ENCODE measurements around the gene CHD1.

The CHD1 gene

GRCh38 chr5:98936948-98937715, 8.3 kb upstream of the CHD1 start:
- in situ Hi-C loops (cut with HindIII; ENCODE audit: low sequenced_read_pairs): no loop called here

GRCh38 chr5:98935206-98935605, 6.4 kb upstream of the CHD1 start:
- in situ Hi-C loops (cut with HindIII; ENCODE audit: low sequenced_read_pairs): no loop called here

GRCh38 chr5:98934546-98934945, 5.7 kb upstream of the CHD1 start:
- in situ Hi-C loops (cut with HindIII; ENCODE audit: low sequenced_read_pairs): no loop called here

GRCh38 chr5:98933445-98934072, 4.8 kb upstream of the CHD1 start:
- in situ Hi-C loops (cut with HindIII; ENCODE audit: low sequenced_read_pairs): no loop called here

GRCh38 chr5:98930972-98931762, 2.4 kb upstream of the CHD1 start:
- in situ Hi-C loops (cut with HindIII; ENCODE audit: low sequenced_read_pairs): no loop called here

GRCh38 chr5:98929710-98930298, 997 bp upstream of the CHD1 start:
- in situ Hi-C loops (cut with HindIII; ENCODE audit: low sequenced_read_pairs): no loop called here

- in situ Hi-C loops (cut with HindIII; ENCODE audit: low sequenced_read_pairs): no loop called here
These were observed 576 bp downstream of the CHD1 start for GRCh38 chr5:98927989-98928872.

- in situ Hi-C loops (cut with HindIII; ENCODE audit: low sequenced_read_pairs): no loop called here
These were observed 1.4 kb downstream of the CHD1 start for GRCh38 chr5:98927242-98927988.

- in situ Hi-C loops (cut with HindIII; ENCODE audit: low sequenced_read_pairs): loop anchor here (5.0 kb wide), 1 partner anchor 58 kb away; no protein-coding TSS in a partner anchor
These were observed 4.8 kb downstream of the CHD1 start for GRCh38 chr5:98923966-98924365.

GRCh38 chr5:98921947-98922505, 6.8 kb downstream of the CHD1 start:
- in situ Hi-C loops (cut with HindIII; ENCODE audit: low sequenced_read_pairs): loop anchor here (5.0 kb wide), 1 partner anchor 60 kb away; no protein-coding TSS in a partner anchor

- in situ Hi-C loops (cut with HindIII; ENCODE audit: low sequenced_read_pairs): no loop called here
These were observed 11.4 kb downstream of the CHD1 start for GRCh38 chr5:98917433-98917832.

- in situ Hi-C loops (cut with HindIII; ENCODE audit: low sequenced_read_pairs): no loop called here
These were observed 12.3 kb downstream of the CHD1 start for GRCh38 chr5:98916540-98916939.

- in situ Hi-C loops (cut with HindIII; ENCODE audit: low sequenced_read_pairs): no loop called here
These were observed 14.9 kb downstream of the CHD1 start for GRCh38 chr5:98913911-98914310.

GRCh38 chr5:98911280-98912040, 17.3 kb downstream of the CHD1 start:
- in situ Hi-C loops (cut with HindIII; ENCODE audit: low sequenced_read_pairs): no loop called here

- in situ Hi-C loops (cut with HindIII; ENCODE audit: low sequenced_read_pairs): no loop called here
These were observed 19.4 kb downstream of the CHD1 start for GRCh38 chr5:98909363-98909762.

- in situ Hi-C loops (cut with HindIII; ENCODE audit: low sequenced_read_pairs): no loop called here
These were observed 20.9 kb downstream of the CHD1 start for GRCh38 chr5:98907951-98908350.

- in situ Hi-C loops (cut with HindIII; ENCODE audit: low sequenced_read_pairs): no loop called here
These were observed 22.0 kb downstream of the CHD1 start for GRCh38 chr5:98906756-98907355.

Data from endothelial cell of hepatic sinusoid (primary cell).